KOPT-K1 (cell line): ENCODE measurements around the gene STAG2.
"Not testable (repeated sequence)": the region's sequence is repeated elsewhere in the genome, so short reads cannot be mapped to it uniquely, and the experiment has no call there.

ENCODE experiments used
- H3K27ac ChIP-seq: fragments of 200-600 bp; sonication (generic); 2 replicates; pipeline ENCODE4 v1.5.1; 2016; ENCODE audit warnings: antibody characterized with exemption, mild to moderate bottlenecking, low read depth, low read length; ENCODE audit not compliant: poor library complexity, severe bottlenecking
- H3K36me3 ChIP-seq: fragments of 200-600 bp; sonication (generic); 2 replicates; pipeline ENCODE4 v1.5.1; 2017; ENCODE audit warnings: antibody characterized with exemption, mild to moderate bottlenecking, low read length, moderate library complexity; ENCODE audit not compliant: insufficient read depth
- H3K9me3 ChIP-seq: fragments of 200-600 bp; sonication (generic); 2 replicates; pipeline ENCODE4 v1.5.1; 2017; ENCODE audit warnings: antibody characterized with exemption, low read length, mild to moderate bottlenecking; ENCODE audit not compliant: insufficient read depth, poor library complexity, severe bottlenecking

The STAG2 gene

DNA sequence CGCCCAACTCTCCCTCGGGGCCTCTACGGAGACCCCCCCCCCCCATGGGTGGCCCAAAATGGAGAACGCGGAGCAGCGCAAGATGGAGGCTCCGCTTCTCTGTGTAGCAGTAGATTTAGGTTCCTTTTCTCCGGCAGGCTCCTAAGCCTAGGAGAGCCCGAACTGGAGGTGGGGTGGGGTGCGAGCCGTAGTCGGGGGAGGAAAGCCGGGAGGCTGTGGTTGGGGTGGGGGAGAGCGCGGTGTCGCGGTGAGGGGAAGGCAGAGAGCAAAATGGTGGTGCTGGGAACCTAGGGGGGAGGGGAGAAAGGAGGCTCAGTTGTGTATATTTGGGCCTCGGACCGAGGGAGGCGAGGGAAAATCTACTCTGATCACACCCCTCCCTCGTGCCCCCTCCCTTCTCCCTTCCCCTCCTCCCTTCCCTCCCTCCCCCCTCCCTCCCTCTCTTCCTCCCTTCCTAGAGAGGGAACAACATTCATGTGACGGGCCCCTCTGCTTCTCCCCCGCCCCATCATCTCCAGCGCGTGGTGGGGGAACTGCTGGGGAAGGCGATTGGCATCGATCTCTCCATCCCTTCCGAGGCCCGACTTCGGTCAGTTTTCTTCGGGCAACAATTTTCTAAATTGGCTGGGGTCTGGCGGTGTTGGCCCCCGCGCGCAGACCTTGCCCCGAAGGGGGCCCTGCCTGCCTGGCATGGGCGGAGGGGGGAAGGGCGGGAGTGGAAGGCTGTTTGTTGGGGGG lies at the start of gene STAG2:
Gene STAG2, plus strand, starts transcription at position 439 of the 738 bp plus-strand sequence. CDS start 60,922 bp downstream, outside the sequence.
- H3K27ac ChIP-seq = peak within 1 kb of the TSS; percentile 100
- H3K9me3 ChIP-seq = no peaks in the 10 kb centered on the region
- H3K36me3 ChIP-seq = 0 out of 2 replicates have a peak, but pooled peaks cover 4% of the 10 kb centered on the region

DNA sequence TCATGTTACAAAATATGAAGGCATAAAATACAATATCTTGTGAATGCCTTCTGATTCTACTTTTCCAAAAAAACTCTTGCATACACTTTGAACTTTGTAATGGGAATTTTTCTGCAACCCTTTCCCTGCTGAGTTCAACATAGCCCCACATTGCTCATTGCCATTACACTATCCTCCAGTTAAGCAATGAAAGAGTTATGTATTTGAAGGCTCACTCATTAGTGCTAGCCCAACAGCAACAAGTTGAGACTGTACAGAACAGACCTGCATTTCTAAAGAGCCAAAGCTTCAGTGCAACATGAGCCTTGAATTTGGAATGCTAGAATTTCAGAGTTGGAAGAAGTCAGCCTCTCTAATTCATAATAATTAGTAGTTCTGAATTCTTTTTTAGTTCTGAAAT lies 44.4 kb upstream of the STAG2 start:
- Histone ChIP-seq H3K27ac (no peak overlapping the region), H3K36me3 (no peaks in the 10 kb centered on the region; the same call in 1 of the 2 replicates), H3K9me3 (no peaks in the 10 kb centered on the region)

DNA sequence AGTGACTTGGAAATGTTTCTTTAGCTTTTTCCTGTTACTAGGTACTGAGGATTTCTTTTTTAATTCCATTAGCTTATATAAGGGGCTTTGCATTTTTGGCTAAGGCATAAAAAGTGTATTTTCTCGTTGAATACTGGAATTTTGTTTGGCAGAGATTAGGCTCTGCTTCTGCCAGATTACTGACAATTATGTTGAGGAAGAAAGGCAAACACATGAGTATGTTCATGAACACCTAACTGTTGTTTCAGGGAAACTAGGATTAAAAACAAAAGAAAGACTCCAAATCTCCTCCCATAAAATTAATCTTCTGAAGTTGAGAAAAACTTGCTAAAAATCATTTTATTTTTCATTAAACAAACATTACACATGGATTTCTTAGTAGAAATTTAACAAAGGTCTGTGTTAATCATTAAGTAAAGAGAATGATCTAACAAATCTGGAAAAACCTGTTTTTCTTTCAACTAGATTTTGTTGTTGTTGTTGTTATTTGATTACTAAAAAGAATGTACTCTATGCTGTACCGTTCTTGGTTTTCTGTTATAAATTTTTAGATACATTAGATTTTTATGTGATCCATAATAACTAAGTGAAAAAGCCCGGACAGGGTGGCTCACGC lies 43.3 kb upstream of the STAG2 start:
- Histone ChIP-seq H3K27ac (no peak overlapping the region), H3K36me3 (no peaks in the 10 kb centered on the region), H3K9me3 (no peaks in the 10 kb centered on the region)

DNA sequence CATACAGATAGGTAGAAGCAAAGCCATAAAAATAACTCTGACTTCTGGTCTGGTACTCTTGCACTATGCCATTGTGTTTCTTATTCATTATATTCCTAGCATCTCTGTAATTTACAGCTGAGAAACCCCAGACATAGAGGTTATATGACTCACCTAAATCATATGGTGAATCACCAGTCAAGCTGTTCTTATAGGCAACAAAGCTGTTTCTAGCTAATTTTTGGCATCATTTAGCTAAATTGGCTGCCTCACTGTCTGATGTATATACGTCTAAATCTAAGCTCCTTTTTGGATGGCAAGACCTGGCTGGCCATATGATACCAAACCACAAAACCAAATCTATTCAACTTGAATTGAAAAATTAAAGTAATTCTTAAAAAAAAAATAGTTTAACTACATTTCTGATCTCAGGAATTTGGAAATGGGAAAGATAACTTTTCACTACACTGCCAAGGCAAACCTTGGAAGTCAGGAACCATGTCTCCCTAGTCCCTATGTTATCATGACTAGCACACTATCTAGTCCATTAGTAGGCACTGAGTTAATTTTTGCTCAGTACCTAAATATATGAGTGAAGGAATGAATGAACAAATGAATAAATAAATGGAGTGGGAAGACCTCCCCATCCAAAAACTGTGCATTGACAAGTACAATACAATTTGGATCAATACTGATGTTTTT lies 41.3 kb upstream of the STAG2 start:
- Histone ChIP-seq H3K9me3 (no peaks in the 10 kb centered on the region), H3K27ac (no peak overlapping the region), H3K36me3 (no peaks in the 10 kb centered on the region)

DNA sequence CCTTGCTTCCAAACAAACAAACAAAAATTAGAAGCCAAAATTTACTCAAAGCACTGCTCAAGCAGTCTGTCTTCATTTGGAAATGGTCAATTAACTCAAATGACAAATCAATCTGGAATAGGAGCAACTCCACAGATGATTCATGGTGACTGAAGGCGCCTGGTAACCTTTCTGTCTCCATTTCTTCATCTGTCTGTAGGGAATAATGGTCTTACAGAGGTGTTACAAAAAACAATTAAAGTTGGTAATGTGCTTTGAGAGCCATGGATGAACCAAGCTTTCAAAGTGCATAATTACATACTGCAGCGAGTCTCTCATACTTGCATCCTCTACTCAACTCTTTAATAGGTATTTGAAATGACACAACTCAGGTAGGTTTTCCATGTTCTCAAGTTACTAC lies 38.3 kb upstream of the STAG2 start:
- Histone ChIP-seq H3K27ac (no peak overlapping the region), H3K36me3 (no peaks in the 10 kb centered on the region), H3K9me3 (no peaks in the 10 kb centered on the region)

DNA sequence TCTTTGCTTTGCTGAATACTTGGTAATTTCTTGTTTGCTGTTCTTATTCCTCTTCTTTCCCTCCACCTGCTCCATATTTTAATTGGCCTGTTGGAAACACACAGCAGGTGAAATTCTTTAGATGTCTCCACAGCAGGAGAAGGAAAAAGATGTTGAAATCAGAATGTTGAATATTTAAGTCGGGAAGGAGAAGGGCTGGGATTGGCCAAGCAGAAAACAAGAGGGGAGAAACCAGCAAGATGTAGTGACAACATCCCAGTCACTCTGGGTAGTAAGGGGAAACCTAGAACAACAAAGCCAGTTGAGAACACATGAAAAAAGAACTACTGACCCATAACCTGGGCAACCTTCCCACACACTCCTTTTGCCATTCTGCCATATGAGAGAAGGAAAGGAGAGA lies 37.3 kb upstream of the STAG2 start:
- Histone ChIP-seq H3K9me3 (no peaks in the 10 kb centered on the region), H3K36me3 (no peaks in the 10 kb centered on the region), H3K27ac (no peak overlapping the region)

DNA sequence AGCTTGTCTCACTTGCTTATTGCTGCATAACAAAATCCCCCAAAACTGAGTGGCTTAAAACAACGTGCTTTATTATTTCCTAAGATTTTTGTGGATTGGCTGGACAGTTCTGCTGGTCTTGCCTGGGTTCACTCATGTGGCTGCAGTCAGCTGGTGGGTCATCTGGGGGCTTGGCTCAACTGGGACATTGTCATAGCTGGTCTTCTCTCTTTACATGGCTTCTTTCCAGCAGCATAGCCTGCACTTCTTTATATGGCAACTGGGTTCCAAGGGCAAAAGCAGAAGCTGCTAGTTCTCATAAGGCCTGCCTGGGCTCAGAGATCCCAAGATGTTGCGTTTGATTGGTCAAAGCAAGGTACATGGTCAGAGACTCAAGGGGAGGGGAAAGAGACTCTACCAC lies 33.7 kb upstream of the STAG2 start:
- Histone ChIP-seq H3K36me3 (no peaks in the 10 kb centered on the region), H3K27ac (no peak overlapping the region), H3K9me3 (peaks cover 8% of the 10 kb centered on the region)

DNA sequence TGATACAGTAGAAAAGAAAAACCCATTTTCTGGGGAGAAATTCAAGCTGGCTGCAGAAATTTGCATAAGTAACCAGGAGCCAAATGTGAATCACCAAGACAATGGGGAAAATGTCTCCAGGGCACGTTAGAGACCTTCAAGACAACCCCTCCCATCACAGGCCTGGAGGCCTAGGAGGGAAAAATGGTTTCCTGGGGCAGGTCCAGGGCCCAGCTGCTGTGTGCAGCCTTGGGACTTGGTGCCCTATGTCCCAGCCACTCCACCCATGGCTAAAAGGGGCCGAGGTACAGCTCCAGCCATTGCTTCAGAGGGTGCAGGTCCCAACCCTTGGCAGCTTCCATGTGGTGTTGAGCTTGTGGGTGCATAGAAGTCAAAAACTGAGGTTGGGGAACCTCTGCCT lies 29.5 kb upstream of the STAG2 start:
- H3K36me3 ChIP-seq, H3K9me3 ChIP-seq, H3K27ac ChIP-seq: not testable (repeated sequence)

DNA sequence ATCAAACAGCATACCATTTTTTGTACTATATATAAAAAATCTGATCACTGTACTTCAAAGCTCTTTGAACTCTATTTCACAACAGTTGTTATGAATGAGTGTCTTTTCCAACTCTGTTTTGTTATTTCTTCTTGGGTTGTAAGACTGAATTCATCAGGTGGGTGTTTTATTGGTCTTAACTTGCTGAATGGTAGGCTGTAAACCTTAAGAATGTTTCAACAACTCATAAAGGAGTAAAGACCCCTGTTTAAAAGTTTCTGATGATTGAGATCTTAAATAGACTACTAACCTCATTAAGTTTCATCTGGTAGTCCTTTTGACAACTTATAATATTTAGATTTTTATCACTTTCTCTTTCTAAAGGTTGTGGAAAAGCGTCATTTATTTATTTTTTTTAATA lies 18.4 kb upstream of the STAG2 start:
- H3K36me3 ChIP-seq = no peaks in the 10 kb centered on the region
- H3K27ac ChIP-seq = no peak overlapping the region
- no peaks in the 10 kb centered on the region for H3K9me3 ChIP-seq

DNA sequence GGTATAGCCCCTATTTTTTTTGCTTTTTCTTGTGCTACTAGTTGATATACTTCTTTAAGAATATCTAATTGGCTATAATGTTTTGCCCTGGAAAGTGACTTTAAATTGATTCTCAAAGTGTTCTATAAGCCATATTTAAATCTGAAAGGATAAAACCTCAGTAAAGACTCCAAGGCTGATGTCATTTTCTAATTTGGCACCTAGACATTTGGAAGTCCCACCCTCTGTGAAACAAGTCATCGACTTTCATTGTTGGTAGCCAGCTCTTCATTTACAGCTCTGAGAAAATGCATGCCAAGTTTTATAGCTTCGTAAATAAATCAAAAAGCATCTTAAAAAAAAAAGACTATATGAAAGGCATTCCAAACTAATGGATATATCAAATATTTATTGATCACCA lies 18.0 kb upstream of the STAG2 start:
- H3K36me3 ChIP-seq = no peaks in the 10 kb centered on the region
- H3K27ac ChIP-seq = no peak overlapping the region
- no peaks in the 10 kb centered on the region for H3K9me3 ChIP-seq

DNA sequence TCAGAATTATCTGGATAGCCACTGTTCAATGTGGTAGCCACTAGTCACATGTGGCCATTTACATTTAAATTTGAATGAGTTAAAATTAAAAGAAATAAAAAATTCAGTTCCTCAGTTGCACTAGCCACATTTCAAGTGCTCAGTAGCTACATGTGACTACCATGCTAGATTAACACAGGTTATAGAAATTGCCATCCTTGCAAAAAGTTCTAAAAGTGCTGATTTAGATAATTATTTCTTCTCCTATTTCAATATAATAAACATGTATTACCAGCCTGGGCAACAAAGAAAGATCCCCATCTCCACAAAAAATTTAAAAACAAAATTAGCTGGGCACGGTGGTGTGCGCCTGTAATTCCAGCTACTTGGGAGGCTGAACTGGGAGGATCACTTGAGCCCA lies 11.7 kb upstream of the STAG2 start:
- Histone ChIP-seq H3K36me3 (no peaks in the 10 kb centered on the region), H3K9me3 (no peaks in the 10 kb centered on the region), H3K27ac (no peak overlapping the region)

DNA sequence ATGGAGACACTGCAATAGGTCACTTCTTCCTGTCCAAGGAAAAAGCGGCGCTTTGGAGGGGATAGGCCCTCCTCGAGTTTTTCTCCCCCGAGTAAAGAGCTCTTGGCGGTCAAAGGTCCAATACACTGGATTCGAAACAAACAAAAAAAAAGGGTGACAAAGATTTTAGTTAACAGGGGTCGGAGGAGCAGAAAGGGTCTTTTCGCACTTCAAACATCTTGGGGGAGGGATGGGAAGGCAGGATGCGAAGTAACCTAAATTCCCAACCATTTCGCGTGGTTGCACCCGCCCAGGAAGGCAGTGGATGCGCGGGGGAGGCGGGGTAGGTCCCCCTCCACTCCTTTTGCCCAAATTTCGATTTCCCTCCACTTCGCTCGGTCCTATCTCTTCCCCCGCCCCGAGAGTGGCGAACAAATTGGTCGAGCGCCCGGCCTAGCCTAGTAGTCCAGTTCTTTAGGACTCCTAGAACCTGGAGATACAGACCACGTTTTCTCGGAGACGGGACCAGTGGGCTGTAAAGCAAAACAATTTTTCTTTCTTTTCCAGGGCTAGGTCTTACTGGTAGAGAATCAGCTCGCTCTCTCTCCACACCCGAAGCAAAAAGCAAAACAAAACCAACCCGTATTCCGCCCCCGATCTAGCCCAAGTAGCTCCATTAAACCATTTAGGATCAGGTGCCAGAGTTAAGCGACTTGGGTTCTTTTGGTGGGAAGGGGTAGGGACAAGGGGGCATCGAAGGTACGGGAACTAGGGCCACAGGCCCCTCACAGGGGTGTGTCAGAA lies 2.0 kb upstream of the STAG2 start:
- H3K36me3 ChIP-seq = no peaks in the 10 kb centered on the region
- peak overlapping the region; percentile 100 for H3K27ac ChIP-seq
- H3K9me3 ChIP-seq = no peaks in the 10 kb centered on the region

DNA sequence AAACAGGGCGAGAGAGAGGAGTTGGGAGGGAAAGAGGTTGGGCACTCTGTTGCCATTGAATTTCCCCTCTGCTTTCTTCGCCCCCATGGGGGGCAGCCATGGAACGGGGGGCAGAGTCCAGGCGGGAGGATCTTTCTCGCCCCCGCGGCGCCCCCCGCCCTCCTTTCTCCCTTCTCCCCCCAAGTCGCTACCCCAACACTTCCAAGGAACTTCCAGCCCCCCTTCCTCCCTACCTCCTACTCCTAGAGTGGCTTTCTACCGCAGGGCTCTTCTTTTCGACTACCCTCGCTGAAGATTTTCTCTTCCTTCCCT lies 594 bp upstream of the STAG2 start:
- Histone ChIP-seq H3K27ac (peak overlapping the region; percentile 100), H3K36me3 (0 out of 2 replicates have a peak, but pooled peaks cover 4% of the 10 kb centered on the region)

DNA sequence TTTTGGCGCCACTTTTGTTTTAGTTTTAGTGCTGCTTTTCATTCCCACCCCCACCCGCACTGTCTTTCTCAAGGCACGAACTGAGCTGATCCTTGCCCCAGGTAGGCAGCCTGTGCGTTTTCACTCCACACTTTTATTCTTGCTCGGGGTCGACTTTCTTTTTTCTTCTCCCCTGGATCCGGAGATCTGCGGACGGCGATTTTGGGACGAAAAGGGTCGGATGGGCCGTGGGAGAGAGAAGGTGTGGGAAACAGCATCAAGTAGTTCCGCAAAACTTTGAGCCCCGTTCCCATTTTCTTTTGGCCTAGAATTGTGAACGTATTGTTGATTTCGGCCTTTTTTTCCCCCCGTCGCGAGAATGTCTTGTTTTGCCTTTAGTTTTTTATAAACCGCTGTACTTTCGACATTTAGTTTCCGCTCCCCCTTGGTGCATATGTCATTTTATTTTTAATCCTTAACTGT lies 531 bp downstream of the STAG2 start:
- H3K9me3 ChIP-seq = no peaks in the 10 kb centered on the region
- H3K27ac ChIP-seq = peak overlapping the region; percentile 100
- 0 out of 2 replicates have a peak, but pooled peaks cover 4% of the 10 kb centered on the region for H3K36me3 ChIP-seq

More for the DNA sequence above, 594 bp upstream of the STAG2 start:
- no peaks in the 10 kb centered on the region for H3K9me3 ChIP-seq
